Measurements from ENCODE around the gene MLLT1. TPM values are rescaled to one million over a fixed set of nuclear protein-coding genes. Genes with fewer than 3 reads are reported as not detected.

Gene MLLT1
- total RNA-seq, 1 donor from 2014 or later: 6.0 TPM

DNA sequence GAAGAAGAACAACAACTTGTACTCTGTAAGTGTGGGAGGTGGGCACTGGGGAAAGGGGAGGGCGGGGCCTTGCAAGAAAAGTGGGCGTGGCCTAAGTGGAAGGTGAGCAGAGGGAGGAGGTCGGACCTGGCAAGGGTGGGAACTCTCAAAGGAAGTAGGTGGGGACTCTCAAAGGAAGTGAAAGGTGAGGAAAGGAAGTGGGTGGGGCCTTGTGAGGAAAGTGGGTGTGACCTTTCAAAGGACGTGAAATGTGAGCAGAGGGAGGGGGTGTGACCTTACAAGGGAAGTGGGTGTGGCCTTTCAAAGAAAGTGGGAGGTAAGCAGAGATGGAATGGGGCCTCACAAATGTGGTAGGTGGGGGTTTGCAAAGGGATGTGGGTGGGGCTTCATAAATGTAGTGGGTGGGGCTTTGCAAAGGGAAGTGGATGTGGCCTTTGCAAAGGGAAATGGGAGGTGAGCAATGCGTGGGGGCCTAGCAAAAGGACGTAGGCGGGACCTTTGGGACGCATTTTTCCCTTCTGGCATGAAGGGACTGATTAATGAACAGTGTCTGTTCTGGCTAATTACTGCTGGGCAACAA, 118.4 kb downstream of the MLLT1 start:
- no peak for DNase-seq (ENCODE audit: low read depth, low spot score)

Other genes starting within 250 kb of the MLLT1 start
- 2.8 and 4.3 TPM in 2 replicates for gene RFX2, start 169.5 kb downstream of the MLLT1 start, total RNA-seq
- gene ACSBG2, start 144.3 kb downstream of the MLLT1 start, total RNA-seq: not detected in 2 replicates
- not detected in 2 replicates for gene ACER1, start 53.6 kb upstream of the MLLT1 start, total RNA-seq
- 66.8 and 68.6 TPM in 2 replicates for gene CLPP, start 81.6 kb upstream of the MLLT1 start, total RNA-seq
- gene ALKBH7, start 92.8 kb upstream of the MLLT1 start, total RNA-seq: 15.8 and 26.6 TPM in 2 replicates
- gene PSPN, start 96.0 kb upstream of the MLLT1 start, total RNA-seq: 0.73 and 1.3 TPM in 2 replicates
- gene GTF2F1, start 113.2 kb upstream of the MLLT1 start, total RNA-seq: 56.8 and 65.9 TPM in 2 replicates
- 152 and 168 TPM in 2 replicates for gene KHSRP, start 144.8 kb upstream of the MLLT1 start, total RNA-seq
- gene SLC25A41, start 153.8 kb upstream of the MLLT1 start, total RNA-seq: 0.07 TPM in 1 of 2 replicates, not detected in the other
- 24.1 and 32.5 TPM in 2 replicates for gene SLC25A23, start 179.8 kb upstream of the MLLT1 start, total RNA-seq
- 0.11 and 0.13 TPM in 2 replicates for gene CRB3, start 184.3 kb upstream of the MLLT1 start, total RNA-seq
- not detected in 2 replicates for gene DENND1C, start 201.8 kb upstream of the MLLT1 start, total RNA-seq
- gene TUBB4A, start 222.3 kb upstream of the MLLT1 start, total RNA-seq: 0.26 TPM in 1 of 2 replicates, not detected in the other

Data from pulmonary artery endothelial cell (primary cell).